GM18517 (cell line): ENCODE data around the gene LYRM4.
"Not testable (repeated sequence)": the region's sequence is repeated elsewhere in the genome, so short reads cannot be mapped to it uniquely, and the experiment has no call there.

Experiments
- ATAC-seq: cut with Tn5 transposase; IDR thresholded peaks from one replicate; pipeline ENCODE4 v1.9.1; 2021; ENCODE audit warnings: mild to moderate bottlenecking, moderate library complexity; ENCODE audit not compliant: unreplicated experiment

Gene LYRM4

GRCh38 chr6:5123296-5124143 is 137.2 kb downstream of the LYRM4 start:
- ATAC-seq, result no peak

GRCh38 chr6:5122504-5123112 is 138.1 kb downstream of the LYRM4 start:
- no peak for ATAC-seq

- ATAC-seq, result no peak
Observed at GRCh38 chr6:5121956-5122355, 138.8 kb downstream of the LYRM4 start.

- ATAC-seq, result no peak
Observed at GRCh38 chr6:5121479-5121878, 139.3 kb downstream of the LYRM4 start.

GRCh38 chr6:5120543-5120942 is 140.2 kb downstream of the LYRM4 start:
- ATAC-seq, result not testable (repeated sequence)

GRCh38 chr6:5120011-5120410 is 140.7 kb downstream of the LYRM4 start:
- no peak for ATAC-seq

GRCh38 chr6:5119090-5119951 is 141.4 kb downstream of the LYRM4 start:
- ATAC-seq, result no peak

GRCh38 chr6:5116243-5116991 is 144.3 kb downstream of the LYRM4 start:
- no peak for ATAC-seq

GRCh38 chr6:5115168-5115567 is 145.6 kb downstream of the LYRM4 start:
- ATAC-seq, result no peak

GRCh38 chr6:5113096-5113495 is 147.7 kb downstream of the LYRM4 start:
- no peak for ATAC-seq

- ATAC-seq, result no peak
Observed at GRCh38 chr6:5112066-5112799, 148.5 kb downstream of the LYRM4 start.

GRCh38 chr6:5111626-5112025 is 149.1 kb downstream of the LYRM4 start:
- ATAC-seq, result no peak

GRCh38 chr6:5110246-5110645 is 150.5 kb downstream of the LYRM4 start:
- ATAC-seq, result no peak

- ATAC-seq, result no peak
Observed at GRCh38 chr6:5109436-5109835, 151.3 kb downstream of the LYRM4 start.

- ATAC-seq, result no peak
Observed at GRCh38 chr6:5108536-5109150, 152.1 kb downstream of the LYRM4 start.

GRCh38 chr6:5108068-5108467 is 152.7 kb downstream of the LYRM4 start:
- no peak for ATAC-seq

GRCh38 chr6:5107341-5107740 is 153.4 kb downstream of the LYRM4 start:
- ATAC-seq, result no peak

- ATAC-seq, result no peak
Observed at GRCh38 chr6:5105146-5105545, 155.6 kb downstream of the LYRM4 start.

- ATAC-seq, result no peak
Observed at GRCh38 chr6:5104667-5105066, 156.1 kb downstream of the LYRM4 start.

- ATAC-seq, result no peak
Observed at GRCh38 chr6:5103250-5103649, 157.5 kb downstream of the LYRM4 start.
